IMR-90 (cell line): Measurements from ENCODE around the gene MPZL1. TPM values are rescaled to one million over a fixed set of nuclear protein-coding genes. Genes with fewer than 3 reads are reported as not detected.
A peak's percentile ranks its signal among the peaks of the same experiment; 100 is the strongest.

ENCODE experiments used
- ATAC-seq: fragments of 200-7000 bp; cut with Tn5 transposase; 2 replicates; pipeline ENCODE4 v1.9.1; 2020; ENCODE audit warnings: low read depth, mild to moderate bottlenecking, moderate library complexity
- BruUV-seq: library from RNA; stranded (reverse); fragments of 400-500 nt; replicated peaks from 2 replicates; lab custom pipeline; 2021; lab: Mats Ljungman, UMichigan
- CTCF ChIA-PET: fragments of 300-600 bp; formaldehyde crosslinking; extraction: SDS; loops from one replicate; lab custom pipeline; 2021; ENCODE audit warnings: antibody characterized with exemption; lab: Yijun Ruan, JAX
- POLR2A ChIA-PET: fragments of 300-600 bp; sonication (Branson Sonifier 250); formaldehyde crosslinking; loops from one replicate; lab custom pipeline; 2022; ENCODE audit warnings: antibody characterized with exemption; ENCODE audit not compliant: unreplicated experiment; lab: Charles Lee
- DNase-seq: peaks from one replicate; pipeline ENCODE4 v3.0.0; 2013
- H2AFZ ChIP-seq: replicated peaks from 2 replicates; pipeline ENCODE3; 2013; ENCODE audit warnings: low read length, mild to moderate bottlenecking; ENCODE audit not compliant: poor library complexity
- H2AK5ac ChIP-seq: 2 replicates; pipeline ENCODE4 v1.6.1; 2013; ENCODE audit warnings: low read depth, low read length, inconsistent platforms
- H2AK9ac ChIP-seq: replicated peaks from 2 replicates; pipeline ENCODE3; 2013; ENCODE audit warnings: mild to moderate bottlenecking, low read depth, low read length, moderate library complexity; ENCODE audit not compliant: poor library complexity
- H2BK120ac ChIP-seq: 2 replicates; pipeline ENCODE4 v1.6.1; 2013; ENCODE audit warnings: low read depth, low read length, inconsistent platforms
- H2BK15ac ChIP-seq: 3 replicates; pipeline ENCODE4 v1.6.1; 2013; ENCODE audit warnings: low read depth, low read length, inconsistent platforms
- H2BK20ac ChIP-seq: 2 replicates; pipeline ENCODE4 v1.6.1; 2013; ENCODE audit warnings: low read depth, mild to moderate bottlenecking, inconsistent platforms, low read length, moderate library complexity
- H2BK5ac ChIP-seq: 2 replicates; pipeline ENCODE4 v1.6.1; 2013; ENCODE audit warnings: mild to moderate bottlenecking, low read depth, low read length, inconsistent platforms; ENCODE audit not compliant: poor library complexity, severe bottlenecking
- H3K14ac ChIP-seq: replicated peaks from 2 replicates; pipeline ENCODE4 v1.6.1; 2013; ENCODE audit warnings: low read depth, low read length, inconsistent platforms
- H3K18ac ChIP-seq: 2 replicates; pipeline ENCODE4 v1.6.1; 2013; ENCODE audit warnings: low read depth, low read length, control low read depth
- H3K23ac ChIP-seq: 2 replicates; pipeline ENCODE4 v1.6.1; 2013; ENCODE audit warnings: low read depth, low read length, inconsistent platforms
- H3K27ac ChIP-seq: 2 replicates; pipeline ENCODE4 v1.5.1; 2013; ENCODE audit warnings: mild to moderate bottlenecking, control low read depth, low read length; ENCODE audit not compliant: insufficient read depth
- H3K27me3 ChIP-seq: 2 replicates; pipeline ENCODE4 v1.6.1; 2013; ENCODE audit warnings: low read length; ENCODE audit not compliant: control insufficient read depth, insufficient read depth
- H3K36me3 ChIP-seq: 2 replicates; pipeline ENCODE4 v1.6.1; 2013; ENCODE audit warnings: low read length, mixed read lengths; ENCODE audit not compliant: control insufficient read depth, insufficient read depth
- H3K4ac ChIP-seq: 2 replicates; pipeline ENCODE4 v1.6.1; 2013; ENCODE audit warnings: low read depth, low read length, inconsistent platforms
- H3K4me1 ChIP-seq: 2 replicates; pipeline ENCODE4 v1.6.1; 2013; ENCODE audit warnings: low read length, mixed read lengths; ENCODE audit not compliant: control insufficient read depth, insufficient read depth
- H3K4me2 ChIP-seq: 2 replicates; pipeline ENCODE4 v1.6.1; 2013; ENCODE audit warnings: low read depth, mild to moderate bottlenecking, control low read depth, low read length, moderate library complexity
- H3K4me3 ChIP-seq: 2 replicates; pipeline ENCODE4 v1.5.1; 2013; ENCODE audit warnings: low read depth, mild to moderate bottlenecking, control low read depth, low read length, moderate library complexity; ENCODE audit not compliant: insufficient read depth
- H3K56ac ChIP-seq: 2 replicates; pipeline ENCODE4 v1.6.1; 2013; ENCODE audit warnings: low read length, inconsistent platforms; ENCODE audit not compliant: insufficient read depth; ENCODE audit errors: extremely low read depth
- H3K79me1 ChIP-seq, 2 experiments: 2 replicates each; pipeline ENCODE4 v1.6.1; 2013; ENCODE audit warnings: low read length in 2 of 2, inconsistent platforms in 1 of 2, low read depth in 1 of 2
- H3K9ac ChIP-seq: 2 replicates; pipeline ENCODE4 v1.6.1; 2013; ENCODE audit warnings: low read depth, low read length, control low read depth
- H3K9me1 ChIP-seq: 2 replicates; pipeline ENCODE4 v1.6.1; 2013; ENCODE audit warnings: low read length, inconsistent platforms; ENCODE audit not compliant: insufficient read depth
- H3K9me3 ChIP-seq: 2 replicates; pipeline ENCODE4 v1.6.1; 2013; ENCODE audit warnings: low read length; ENCODE audit not compliant: control insufficient read depth, insufficient read depth
- H4K20me1 ChIP-seq: 2 replicates; pipeline ENCODE4 v1.6.1; 2013; ENCODE audit warnings: low read length, inconsistent platforms; ENCODE audit not compliant: insufficient read depth
- H4K5ac ChIP-seq: 2 replicates; pipeline ENCODE4 v1.6.1; 2013; ENCODE audit warnings: mild to moderate bottlenecking, low read depth, low read length, control low read depth
- H4K8ac ChIP-seq, 2 experiments: 2 replicates each; pipeline ENCODE4 v1.6.1; 2013; ENCODE audit warnings: low read depth in 2 of 2, low read length in 2 of 2, control low read depth in 1 of 2, inconsistent platforms in 1 of 2
- H4K91ac ChIP-seq: 2 replicates; pipeline ENCODE4 v1.6.1; 2013; ENCODE audit warnings: low read depth, low read length, inconsistent platforms; ENCODE audit not compliant: insufficient read depth
- BHLHE40 ChIP-seq: fragments of 150-350 bp; IDR thresholded peaks from 2 replicates; pipeline ENCODE4 v1.6.1; 2016; ENCODE audit warnings: mild to moderate bottlenecking, low read depth, low read length
- CEBPB ChIP-seq: IDR thresholded peaks from 2 replicates; pipeline ENCODE4 v1.6.1; 2012; ENCODE audit warnings: low read depth, low read length, improper control_type of control experiment
- CHD1 ChIP-seq: IDR thresholded peaks from 2 replicates; pipeline ENCODE4 v1.6.1; 2012; ENCODE audit warnings: low read depth, low read length, improper control_type of control experiment
- FOS ChIP-seq: fragments of 150-350 bp; IDR thresholded peaks from 2 replicates; pipeline ENCODE4 v1.6.1; 2016; ENCODE audit warnings: low read depth, low read length
- MAZ ChIP-seq: IDR thresholded peaks from 2 replicates; pipeline ENCODE4 v1.6.1; 2012; ENCODE audit warnings: low read depth, mild to moderate bottlenecking, low read length, improper control_type of control experiment, moderate library complexity, borderline replicate concordance
- MXI1 ChIP-seq: IDR thresholded peaks from 2 replicates; pipeline ENCODE4 v1.6.1; 2012; ENCODE audit warnings: low read depth, mild to moderate bottlenecking, low read length, moderate library complexity, borderline replicate concordance
- NFE2L2 ChIP-seq: fragments of 150-350 bp; IDR thresholded peaks from 2 replicates; pipeline ENCODE4 v1.6.1; 2016; ENCODE audit warnings: low read depth, mild to moderate bottlenecking, low read length
- POLR2A ChIP-seq: IDR thresholded peaks from 2 replicates; pipeline ENCODE4 v1.6.1; 2012; ENCODE audit warnings: mild to moderate bottlenecking, low read depth, low read length
- RAD21 ChIP-seq: IDR thresholded peaks from 2 replicates; pipeline ENCODE4 v1.6.1; 2012; ENCODE audit warnings: low read length, improper control_type of control experiment
- RFX5 ChIP-seq: IDR thresholded peaks from 2 replicates; pipeline ENCODE4 v1.8.0; 2012; ENCODE audit warnings: low read depth, mild to moderate bottlenecking, low read length, moderate library complexity
- SMC3 ChIP-seq: fragments of 150-350 bp; IDR thresholded peaks from 2 replicates; pipeline ENCODE4 v1.6.1; 2016; ENCODE audit warnings: low read depth, mild to moderate bottlenecking, antibody characterized with exemption, low read length, moderate library complexity
- WGBS, 2 experiments: methylation state at CpG; one replicate each; pipeline versions ENCODE4 v1.1.5 to v1.1.7; 2013; ENCODE audit warnings: missing lambda C conversion rate in 2 of 2; ENCODE audit not compliant: insufficient read length in 1 of 2; ENCODE audit errors: extremely low coverage in 2 of 2; 5-methylcytosine and 5-hydroxymethylcytosine counted together
- dilution Hi-C: fragments of 300-500 bp; cut with HindIII; formaldehyde crosslinking; loops from one replicate; pipeline ENCODE4 v1.14.3; 2018; ENCODE audit warnings: low sequenced_read_pairs; ENCODE audit not compliant: unreplicated experiment
- in situ Hi-C: fragments of 300-500 bp; cut with MboI; formaldehyde crosslinking; loops from 3 replicates; pipeline ENCODE4 v1.14.3; 2019; ENCODE audit warnings: low sequenced_read_pairs, inconsistent platforms, mixed read lengths
- intact Hi-C: fragments of 100-400 bp; cut with micrococcal nuclease; formaldehyde crosslinking; loops from 2 replicates; pipeline ENCODE4 v1.10.0; 2022
- polyA plus RNA-seq, 3 experiments: library from polyadenylated mRNA; depleted of rRNA; stranded (reverse); fragments of >200 nt; gene quantifications; 2 replicates each; pipeline ENCODE4 v1.2.3, GENCODE V29; 2012; ENCODE audit warnings: low replicate concordance in 1 of 3
- total RNA-seq: library from RNA; depleted of rRNA; stranded (reverse); fragments of >200 nt; gene quantifications from 2 replicates; pipeline ENCODE4 v1.2.3, GENCODE V29; 2012
- TF ChIP-seq, protein P1 (sequence below): fragments of 150-350 bp; IDR thresholded peaks from 2 replicates; pipeline ENCODE4 v1.6.1; 2017; ENCODE audit warnings: mild to moderate bottlenecking, antibody characterized with exemption, low read length, low read depth
- TF ChIP-seq, protein P2 (sequence below): fragments of 150-350 bp; IDR thresholded peaks from 2 replicates; pipeline ENCODE4 v1.6.1; 2016; ENCODE audit warnings: low read depth, mild to moderate bottlenecking, low read length, moderate library complexity, borderline replicate concordance
- TF ChIP-seq, protein P3 (sequence below): conservative IDR thresholded peaks from 2 replicates; pipeline ENCODE4 v1.5.1; 2012; ENCODE audit warnings: mild to moderate bottlenecking, low read depth, low read length, improper control_type of control experiment

The MPZL1 gene
- total and polyA plus RNA-seq, 2 of the 4 experiments (the other 2 are of a cell fraction) = 55.3 to 87.3 TPM

DNA sequence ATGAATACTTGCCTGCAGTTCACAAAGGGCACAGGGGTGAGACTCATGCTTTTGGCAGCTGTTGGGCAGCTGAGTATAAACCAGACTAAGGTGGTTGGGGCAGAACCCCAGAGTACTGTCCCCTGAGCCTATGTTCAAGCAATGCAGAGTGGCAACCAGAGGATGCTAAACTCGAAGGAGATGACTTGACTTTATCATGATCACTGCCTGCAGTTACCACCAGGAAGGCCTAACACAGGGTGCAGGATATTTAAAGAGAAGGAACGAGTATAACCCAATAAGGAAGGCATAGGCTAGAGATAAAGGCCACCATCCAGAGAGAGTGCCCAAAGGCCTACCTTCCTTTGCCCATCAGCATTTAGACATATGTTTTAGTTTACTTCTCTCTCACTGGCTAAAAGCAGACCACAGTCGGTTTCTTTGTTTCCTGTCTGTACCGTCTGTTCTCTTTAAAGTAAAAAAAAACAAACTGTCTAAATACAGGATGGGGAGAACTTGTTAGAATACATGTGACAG lies 83.3 kb downstream of the MPZL1 start:
- in situ Hi-C loops = no loop called here

More for the DNA sequence above, 83.3 kb downstream of the MPZL1 start:
- 80% methylated on average over 1 of the region's 4 CpGs; no CpG with 5 or more reads in 1 of the 2 experiments for WGBS, 2 experiments
- H3K9me3 ChIP-seq = no peaks in the 10 kb centered on the region
- no peaks in the 10 kb centered on the region for H4K20me1 ChIP-seq
- peak overlapping the region; percentile 81 for H3K4ac ChIP-seq
- H3K4me1 ChIP-seq = peaks cover 9% of the 10 kb centered on the region
- TF ChIP-seq FOS = no peak
- no peak for TF ChIP-seq POLR2A
- TF ChIP-seq MXI1 = no peak
- no peak for TF ChIP-seq RAD21
- TF ChIP-seq, protein P1, sequence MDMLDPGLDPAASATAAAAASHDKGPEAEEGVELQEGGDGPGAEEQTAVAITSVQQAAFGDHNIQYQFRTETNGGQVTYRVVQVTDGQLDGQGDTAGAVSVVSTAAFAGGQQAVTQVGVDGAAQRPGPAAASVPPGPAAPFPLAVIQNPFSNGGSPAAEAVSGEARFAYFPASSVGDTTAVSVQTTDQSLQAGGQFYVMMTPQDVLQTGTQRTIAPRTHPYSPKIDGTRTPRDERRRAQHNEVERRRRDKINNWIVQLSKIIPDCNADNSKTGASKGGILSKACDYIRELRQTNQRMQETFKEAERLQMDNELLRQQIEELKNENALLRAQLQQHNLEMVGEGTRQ = no peak
- TF ChIP-seq, protein P2, sequence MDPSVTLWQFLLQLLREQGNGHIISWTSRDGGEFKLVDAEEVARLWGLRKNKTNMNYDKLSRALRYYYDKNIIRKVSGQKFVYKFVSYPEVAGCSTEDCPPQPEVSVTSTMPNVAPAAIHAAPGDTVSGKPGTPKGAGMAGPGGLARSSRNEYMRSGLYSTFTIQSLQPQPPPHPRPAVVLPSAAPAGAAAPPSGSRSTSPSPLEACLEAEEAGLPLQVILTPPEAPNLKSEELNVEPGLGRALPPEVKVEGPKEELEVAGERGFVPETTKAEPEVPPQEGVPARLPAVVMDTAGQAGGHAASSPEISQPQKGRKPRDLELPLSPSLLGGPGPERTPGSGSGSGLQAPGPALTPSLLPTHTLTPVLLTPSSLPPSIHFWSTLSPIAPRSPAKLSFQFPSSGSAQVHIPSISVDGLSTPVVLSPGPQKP = no peak
- TF ChIP-seq BHLHE40 = no peak
- no peak for TF ChIP-seq NFE2L2
- TF ChIP-seq RFX5 = no peak
- TF ChIP-seq CEBPB = no peak
- TF ChIP-seq, protein P3, sequence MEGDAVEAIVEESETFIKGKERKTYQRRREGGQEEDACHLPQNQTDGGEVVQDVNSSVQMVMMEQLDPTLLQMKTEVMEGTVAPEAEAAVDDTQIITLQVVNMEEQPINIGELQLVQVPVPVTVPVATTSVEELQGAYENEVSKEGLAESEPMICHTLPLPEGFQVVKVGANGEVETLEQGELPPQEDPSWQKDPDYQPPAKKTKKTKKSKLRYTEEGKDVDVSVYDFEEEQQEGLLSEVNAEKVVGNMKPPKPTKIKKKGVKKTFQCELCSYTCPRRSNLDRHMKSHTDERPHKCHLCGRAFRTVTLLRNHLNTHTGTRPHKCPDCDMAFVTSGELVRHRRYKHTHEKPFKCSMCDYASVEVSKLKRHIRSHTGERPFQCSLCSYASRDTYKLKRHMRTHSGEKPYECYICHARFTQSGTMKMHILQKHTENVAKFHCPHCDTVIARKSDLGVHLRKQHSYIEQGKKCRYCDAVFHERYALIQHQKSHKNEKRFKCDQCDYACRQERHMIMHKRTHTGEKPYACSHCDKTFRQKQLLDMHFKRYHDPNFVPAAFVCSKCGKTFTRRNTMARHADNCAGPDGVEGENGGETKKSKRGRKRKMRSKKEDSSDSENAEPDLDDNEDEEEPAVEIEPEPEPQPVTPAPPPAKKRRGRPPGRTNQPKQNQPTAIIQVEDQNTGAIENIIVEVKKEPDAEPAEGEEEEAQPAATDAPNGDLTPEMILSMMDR = no peak
- no peak for TF ChIP-seq SMC3
- TF ChIP-seq CHD1 = no peak
- TF ChIP-seq MAZ = no peak
- H4K91ac ChIP-seq = peak overlapping the region; percentile 71; the same call in 1 of the 2 replicates
- H3K9me1 ChIP-seq = peaks cover 12% of the 10 kb centered on the region
- H2AK5ac ChIP-seq = peak overlapping the region; percentile 81; the same call in 1 of the 2 replicates
- intact Hi-C loops = loop anchor here (10.0 kb wide), 2 partner anchors 200 to 580 kb away; partner anchors contain the start of gene POU2F1
- ATAC-seq (no peak), DNase-seq (no peak)
- no peak overlapping the region for H3K4me2 ChIP-seq
- H2BK20ac ChIP-seq = peak overlapping the region; percentile 64
- peak overlapping the region; percentile 21; the same call in 2 of the 3 replicates for H2BK15ac ChIP-seq
- 0 out of 4 replicates have a peak, but pooled peaks cover 0 to 5% of the 10 kb centered on the region in 2 experiments for H3K79me1 ChIP-seq
- no peaks in the 10 kb centered on the region for H3K36me3 ChIP-seq
- no peak overlapping the region for H3K4me3 ChIP-seq
- peak overlapping the region; percentile 25 for H2AK9ac ChIP-seq
- peak overlapping the region; percentile 40 to 62; a peak in 3 of 4 replicates for H4K8ac ChIP-seq
- H3K27me3 ChIP-seq = no peaks in the 10 kb centered on the region
- H3K56ac ChIP-seq = no peak overlapping the region
- ChIA-PET CTCF (no interaction called here), POLR2A (no interaction called here)
- H3K14ac ChIP-seq = peak overlapping the region; percentile 81
- no peak overlapping the region for H3K27ac ChIP-seq
- H2AFZ ChIP-seq = peak overlapping the region; percentile 32
- H3K18ac ChIP-seq = no peak overlapping the region
- peak overlapping the region; percentile 67; the same call in 1 of the 2 replicates for H2BK120ac ChIP-seq
- peak overlapping the region; percentile 28; the same call in 1 of the 2 replicates for H3K23ac ChIP-seq
- H2BK5ac ChIP-seq = no peak overlapping the region
- no TSS peak for BruUV-seq
- H3K9ac ChIP-seq = no peak overlapping the region
- H4K5ac ChIP-seq = no peak overlapping the region
- dilution Hi-C loops = no loop called here
